CD4-positive, alpha-beta T cell (primary cell): ENCODE results near the gene SPSB3. TPM values are rescaled to one million over a fixed set of nuclear protein-coding genes. Genes with fewer than 3 reads are reported as not detected.

Experiments used
- ATAC-seq: fragments of 200-7000 bp; cut with Tn5 transposase; one replicate; pipeline ENCODE4 v1.10.0; 2022; ENCODE audit warnings: mild to moderate bottlenecking; ENCODE audit not compliant: poor library complexity
- CTCF ChIA-PET: fragments of 350-600 bp; sonication (Branson Sonifier 250); formaldehyde crosslinking; loops from one replicate; lab custom pipeline; 2021; ENCODE audit warnings: antibody characterized with exemption, inconsistent platforms; lab: Charles Lee
- POLR2A ChIA-PET: fragments of 350-600 bp; sonication (Branson Sonifier 250); formaldehyde crosslinking; loops from one replicate; lab custom pipeline; 2021; ENCODE audit warnings: antibody characterized with exemption, inconsistent platforms; lab: Charles Lee
- DNase-seq, 14 experiments: peaks; one replicate each; pipeline ENCODE4 v3.0.0-alpha.2; 2013 to 2020; ENCODE audit warnings: mixed read lengths in 2 of 14
- H3K27ac ChIP-seq, 2 donors: one replicate each; pipeline versions ENCODE4 v1.5.1 to v1.7.0; 2013; ENCODE audit warnings: low read length in 2 of 2, low read depth in 1 of 2, mild to moderate bottlenecking in 1 of 2
- H3K27me3 ChIP-seq, 2 experiments: 1 replicate in 1 of 2; 2 replicates in 1 of 2; pipeline versions ENCODE4 v1.6.1 to v1.7.0; 2013; ENCODE audit warnings: low read length in 2 of 2, control low read depth in 1 of 2, mild to moderate bottlenecking in 1 of 2, moderate library complexity in 1 of 2; ENCODE audit not compliant: insufficient read depth in 2 of 2, control insufficient read depth in 1 of 2
- H3K36me3 ChIP-seq: one replicate; pipeline ENCODE4 v1.6.1; 2013; ENCODE audit warnings: low read length, control low read depth; ENCODE audit not compliant: insufficient read depth
- H3K4me1 ChIP-seq: one replicate; pipeline ENCODE4 v1.6.1; 2013; ENCODE audit warnings: low read length, control low read depth; ENCODE audit not compliant: insufficient read depth
- H3K4me3 ChIP-seq: one replicate; pipeline ENCODE4 v1.5.1; 2013; ENCODE audit warnings: mild to moderate bottlenecking, low read length, moderate library complexity
- H3K9me3 ChIP-seq, 2 experiments: 1 replicate in 1 of 2; 2 replicates in 1 of 2; pipeline versions ENCODE4 v1.6.1 to v1.7.0; 2013; ENCODE audit warnings: low read length in 2 of 2, mild to moderate bottlenecking in 2 of 2, control low read depth in 1 of 2, moderate library complexity in 1 of 2; ENCODE audit not compliant: control insufficient read depth in 1 of 2, insufficient read depth in 1 of 2
- H3K27ac Mint-ChIP-seq: one replicate; pipeline ENCODE4 v1.8.0; 2020; ENCODE audit warnings: mixed read lengths
- H3K27me3 Mint-ChIP-seq: one replicate; pipeline ENCODE4 v1.8.0; 2021; ENCODE audit warnings: mixed read lengths
- H3K36me3 Mint-ChIP-seq: one replicate; pipeline ENCODE4 v1.8.0; 2021; ENCODE audit warnings: low read depth, mixed read lengths
- H3K4me1 Mint-ChIP-seq: one replicate; pipeline ENCODE4 v1.8.0; 2021; ENCODE audit warnings: low read depth, mixed read lengths
- H3K4me3 Mint-ChIP-seq: one replicate; pipeline ENCODE4 v1.8.0; 2020; ENCODE audit warnings: mild to moderate bottlenecking, mixed read lengths
- H3K9me3 Mint-ChIP-seq: one replicate; pipeline ENCODE4 v1.8.0; 2020; ENCODE audit warnings: mixed read lengths
- intact Hi-C, 2 experiments: fragments of 100-400 bp; cut with DNase I in 1 of 2; cut with micrococcal nuclease in 1 of 2; formaldehyde crosslinking; loops; one replicate each; pipeline versions ENCODE4 v1.15.1 to v1.9.0; 2023 to 2025; cut with DNase I, micrococcal nuclease
- total RNA-seq, 174 experiments: library from RNA in 2 of 174; stranded (reverse) in 2 of 174; gene quantifications; one replicate each; pipeline ENCODE4 v1.2.3 and lab custom pipeline; 2021 to 2026
- TF ChIP-seq, protein P1 (sequence below): fragments of 200-600 bp; IDR thresholded peaks from one replicate; pipeline ENCODE4 v1.8.0; 2022; ENCODE audit warnings: antibody characterized with exemption, mild to moderate bottlenecking

SPSB3 gene
- total RNA-seq, 2 experiments from 2014 or later, result 86.3 to 87.6 TPM

DNA sequence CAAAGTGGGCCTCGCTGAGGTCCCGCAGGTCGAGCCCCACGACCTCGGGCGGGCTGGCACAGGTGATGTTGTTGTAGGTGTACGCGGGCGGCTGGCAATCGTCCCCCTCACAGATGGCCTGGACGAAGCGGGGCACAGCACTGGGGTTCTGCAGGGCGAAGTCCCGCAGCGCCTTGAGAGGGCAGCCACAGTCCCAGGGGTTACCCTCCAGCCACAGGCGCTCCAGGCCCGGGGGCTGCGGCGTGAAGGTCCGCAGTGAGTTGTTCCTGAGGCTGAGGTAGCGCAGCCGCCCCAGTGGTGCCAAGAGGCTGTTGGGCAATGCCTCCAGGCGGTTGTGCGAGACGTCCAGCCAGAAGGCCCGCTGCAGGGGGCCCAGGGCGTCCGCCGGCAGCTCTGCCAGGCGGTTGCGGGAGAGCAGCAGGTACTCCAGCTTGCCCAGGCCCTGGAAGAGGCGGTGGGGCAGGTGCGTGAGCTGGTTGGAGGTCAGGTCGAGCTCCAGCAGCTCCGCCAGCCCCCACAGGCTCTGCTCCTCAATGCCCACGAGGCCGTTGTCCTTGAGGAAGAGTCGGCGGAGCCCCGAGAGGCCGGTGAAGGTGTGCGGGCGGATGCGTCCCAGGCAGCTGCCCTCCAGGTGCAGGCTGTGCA lies 8.4 kb upstream of the SPSB3 start:
- peak in 1 of 14 experiments; percentile 20 for DNase-seq
- ChIA-PET CTCF (no interaction called here), POLR2A (interaction anchor here (1.4 to 1.5 kb wide), 2 partner anchors 8 to 35 kb away, joined by 3 to 9 read pairs; partner anchors contain the start of genes HAGH, NUBP2 and SPSB3)
- Mint-ChIP-seq H3K4me3 (no peak overlapping the region), H3K27ac (no peak overlapping the region), H3K36me3 (peaks cover 7% of the 10 kb centered on the region), H3K27me3 (no peaks in the 10 kb centered on the region), H3K4me1 (no peaks in the 10 kb centered on the region), H3K9me3 (no peaks in the 10 kb centered on the region)
- no peaks in the 10 kb centered on the region for H3K27me3 ChIP-seq
- intact Hi-C loops, result no loop called here
- H3K36me3 ChIP-seq, result peaks cover 37% of the 10 kb centered on the region
- H3K27ac ChIP-seq, result no peak overlapping the region
- H3K9me3 ChIP-seq, result peaks cover 0 to 6% of the 10 kb centered on the region in 2 experiments
- H3K4me3 ChIP-seq, result no peak overlapping the region
- TF ChIP-seq, protein P1, sequence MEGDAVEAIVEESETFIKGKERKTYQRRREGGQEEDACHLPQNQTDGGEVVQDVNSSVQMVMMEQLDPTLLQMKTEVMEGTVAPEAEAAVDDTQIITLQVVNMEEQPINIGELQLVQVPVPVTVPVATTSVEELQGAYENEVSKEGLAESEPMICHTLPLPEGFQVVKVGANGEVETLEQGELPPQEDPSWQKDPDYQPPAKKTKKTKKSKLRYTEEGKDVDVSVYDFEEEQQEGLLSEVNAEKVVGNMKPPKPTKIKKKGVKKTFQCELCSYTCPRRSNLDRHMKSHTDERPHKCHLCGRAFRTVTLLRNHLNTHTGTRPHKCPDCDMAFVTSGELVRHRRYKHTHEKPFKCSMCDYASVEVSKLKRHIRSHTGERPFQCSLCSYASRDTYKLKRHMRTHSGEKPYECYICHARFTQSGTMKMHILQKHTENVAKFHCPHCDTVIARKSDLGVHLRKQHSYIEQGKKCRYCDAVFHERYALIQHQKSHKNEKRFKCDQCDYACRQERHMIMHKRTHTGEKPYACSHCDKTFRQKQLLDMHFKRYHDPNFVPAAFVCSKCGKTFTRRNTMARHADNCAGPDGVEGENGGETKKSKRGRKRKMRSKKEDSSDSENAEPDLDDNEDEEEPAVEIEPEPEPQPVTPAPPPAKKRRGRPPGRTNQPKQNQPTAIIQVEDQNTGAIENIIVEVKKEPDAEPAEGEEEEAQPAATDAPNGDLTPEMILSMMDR, result no peak
- H3K4me1 ChIP-seq, result peaks cover 8% of the 10 kb centered on the region
- no peak for ATAC-seq

DNA sequence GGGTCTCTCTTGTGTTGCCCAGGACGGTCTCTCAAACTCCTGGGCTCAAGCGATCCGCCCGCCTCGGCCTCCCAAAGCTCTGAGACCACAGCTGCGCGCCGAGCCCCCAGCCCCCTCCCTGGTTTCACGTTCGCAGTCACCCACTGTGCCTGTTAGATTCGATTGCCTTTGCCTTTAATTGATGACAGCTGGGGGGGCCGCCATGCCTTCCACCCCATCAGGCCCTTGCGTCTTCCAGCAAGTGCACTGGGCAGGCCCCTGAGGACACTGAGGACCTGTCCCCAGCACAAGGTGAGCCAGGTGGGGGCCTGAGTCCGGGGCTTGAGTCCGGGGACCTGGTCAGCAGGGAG lies 7.9 kb upstream of the SPSB3 start:
- ChIA-PET POLR2A (no interaction called here), CTCF (no interaction called here)
- Histone ChIP-seq H3K27ac (no peak overlapping the region), H3K36me3 (peaks cover 38% of the 10 kb centered on the region), H3K9me3 (peaks cover 0 to 6% of the 10 kb centered on the region in 2 experiments), H3K4me3 (no peak overlapping the region), H3K27me3 (no peaks in the 10 kb centered on the region), H3K4me1 (peaks cover 13% of the 10 kb centered on the region)
- intact Hi-C loops, result no loop called here
- H3K36me3 Mint-ChIP-seq, result peaks cover 7% of the 10 kb centered on the region
- TF ChIP-seq, protein P1, result no peak
- H3K9me3 Mint-ChIP-seq, result no peaks in the 10 kb centered on the region
- H3K27ac Mint-ChIP-seq, result no peak overlapping the region
- H3K4me3 Mint-ChIP-seq, result no peak overlapping the region
- ATAC-seq (no peak), DNase-seq (no peak)
- peaks cover under 1% of the 10 kb centered on the region for H3K4me1 Mint-ChIP-seq
- H3K27me3 Mint-ChIP-seq, result no peaks in the 10 kb centered on the region

DNA sequence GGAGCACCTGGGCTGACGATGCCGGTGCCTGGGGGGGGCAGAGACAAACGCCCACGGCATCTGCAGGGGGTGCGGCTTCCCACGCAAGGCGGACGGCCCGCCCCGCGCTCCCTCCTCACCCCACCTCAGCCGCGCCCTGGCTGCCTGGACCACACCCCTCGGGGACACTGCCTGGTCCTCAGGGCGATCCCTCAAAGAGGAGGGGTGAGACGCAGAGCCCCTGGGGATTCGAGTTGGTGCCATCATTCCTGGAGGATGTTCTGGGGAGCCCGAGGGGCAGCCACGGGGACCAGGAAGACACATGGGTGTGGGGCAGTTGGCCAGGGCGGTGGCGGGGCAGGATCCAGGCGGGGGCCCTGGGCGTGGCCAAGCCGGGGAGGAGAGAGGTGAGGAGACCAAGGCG lies 7.3 kb upstream of the SPSB3 start:
- Histone ChIP-seq H3K9me3 (peaks cover 0 to 6% of the 10 kb centered on the region in 2 experiments), H3K4me3 (no peak overlapping the region), H3K27me3 (no peaks in the 10 kb centered on the region), H3K27ac (no peak overlapping the region), H3K36me3 (peaks cover 38% of the 10 kb centered on the region), H3K4me1 (peaks cover 19% of the 10 kb centered on the region)
- POLR2A ChIA-PET, result interaction anchor here (1.0 kb wide), 1 partner anchor 15 kb away, joined by 3 read pairs; no protein-coding TSS in a partner anchor
- H3K9me3 Mint-ChIP-seq, result no peaks in the 10 kb centered on the region
- H3K36me3 Mint-ChIP-seq, result peaks cover 7% of the 10 kb centered on the region
- H3K4me3 Mint-ChIP-seq, result no peak overlapping the region
- H3K27ac Mint-ChIP-seq, result no peak overlapping the region
- ATAC-seq (no peak), DNase-seq (peak in 1 of 14 experiments; percentile 21)
- TF ChIP-seq, protein P1, result no peak
- H3K27me3 Mint-ChIP-seq, result no peaks in the 10 kb centered on the region
- CTCF ChIA-PET, result no interaction called here
- H3K4me1 Mint-ChIP-seq, result peaks cover 5% of the 10 kb centered on the region
- intact Hi-C loops, result loop anchor here in 1 of 2 experiments (10.0 kb wide), 2 partner anchors 485 to 1385 kb away; partner anchors contain the start of genes DECR2 and UBE2I
